Parathyroid adenoma (tissue), 2 donors: ENCODE data around the gene ZCCHC7.
"Not testable (repeated sequence)": the region's sequence is repeated elsewhere in the genome, so short reads cannot be mapped to it uniquely, and the experiment has no call there.

Source experiments
- H2AFZ ChIP-seq: fragments of 300-600 bp; sonication (generic); one replicate; pipeline ENCODE4 v1.7.0; 2017; ENCODE audit warnings: antibody characterized with exemption, mild to moderate bottlenecking
- H3K27ac ChIP-seq: fragments of 300-600 bp; sonication (generic); one replicate; pipeline ENCODE4 v1.7.0; 2017
- H3K27me3 ChIP-seq: fragments of 300-600 bp; sonication (generic); one replicate; pipeline ENCODE4 v1.7.0; 2017; ENCODE audit warnings: low read length; ENCODE audit not compliant: control insufficient read depth, insufficient read depth
- H3K36me3 ChIP-seq: fragments of 300-600 bp; sonication (generic); one replicate; pipeline ENCODE4 v1.7.0; 2017; ENCODE audit warnings: low read length; ENCODE audit not compliant: control insufficient read depth, insufficient read depth
- H3K4me1 ChIP-seq: fragments of 300-600 bp; sonication (generic); one replicate; pipeline ENCODE4 v1.7.0; 2017; ENCODE audit warnings: control low read depth
- H3K4me2 ChIP-seq: fragments of 300-600 bp; sonication (generic); one replicate; pipeline ENCODE4 v1.7.0; 2017; ENCODE audit warnings: low read length
- H3K4me3 ChIP-seq: fragments of 300-600 bp; sonication (generic); one replicate; pipeline ENCODE4 v1.7.0; 2017; ENCODE audit warnings: low read depth, low read length
- H3K79me2 ChIP-seq: fragments of 300-600 bp; sonication (generic); one replicate; pipeline ENCODE4 v1.7.0; 2017; ENCODE audit warnings: control low read depth
- H3K9ac ChIP-seq: fragments of 300-600 bp; sonication (generic); one replicate; pipeline ENCODE4 v1.7.0; 2017; ENCODE audit warnings: mild to moderate bottlenecking
- H3K9me3 ChIP-seq: fragments of 300-600 bp; sonication (generic); one replicate; pipeline ENCODE4 v1.7.0; 2017; ENCODE audit warnings: low read length; ENCODE audit not compliant: control insufficient read depth
- CTCF ChIP-seq: fragments of 300-600 bp; sonication (generic); IDR thresholded peaks from one replicate; pipeline ENCODE4 v1.7.0; 2017; ENCODE audit warnings: antibody characterized with exemption, mild to moderate bottlenecking
- donor health status: primary hyperparathyroidism.

Gene ZCCHC7

GRCh38 chr9:37105234-37105633 lies 15.1 kb upstream of the ZCCHC7 start:
- H2AFZ ChIP-seq = no peak overlapping the region
- TF ChIP-seq CTCF = no peak
- H3K9ac ChIP-seq = no peak overlapping the region
- H3K27ac ChIP-seq = no peak overlapping the region
- H3K4me2 ChIP-seq = no peak overlapping the region
- H3K79me2 ChIP-seq = no peaks in the 10 kb centered on the region
- H3K4me3 ChIP-seq = no peak overlapping the region
- H3K36me3 ChIP-seq = no peaks in the 10 kb centered on the region
- no peaks in the 10 kb centered on the region for H3K27me3 ChIP-seq
- no peaks in the 10 kb centered on the region for H3K4me1 ChIP-seq
- H3K9me3 ChIP-seq = no peaks in the 10 kb centered on the region

GRCh38 chr9:37107701-37108100 lies 12.7 kb upstream of the ZCCHC7 start:
- no peak overlapping the region for H3K9ac ChIP-seq
- no peak overlapping the region for H3K4me2 ChIP-seq
- no peaks in the 10 kb centered on the region for H3K79me2 ChIP-seq
- H3K27ac ChIP-seq = no peak overlapping the region
- no peak for TF ChIP-seq CTCF
- no peaks in the 10 kb centered on the region for H3K27me3 ChIP-seq
- H2AFZ ChIP-seq = no peak overlapping the region
- no peak overlapping the region for H3K4me3 ChIP-seq
- H3K36me3 ChIP-seq = no peaks in the 10 kb centered on the region
- H3K9me3 ChIP-seq = no peaks in the 10 kb centered on the region
- no peaks in the 10 kb centered on the region for H3K4me1 ChIP-seq

DNA sequence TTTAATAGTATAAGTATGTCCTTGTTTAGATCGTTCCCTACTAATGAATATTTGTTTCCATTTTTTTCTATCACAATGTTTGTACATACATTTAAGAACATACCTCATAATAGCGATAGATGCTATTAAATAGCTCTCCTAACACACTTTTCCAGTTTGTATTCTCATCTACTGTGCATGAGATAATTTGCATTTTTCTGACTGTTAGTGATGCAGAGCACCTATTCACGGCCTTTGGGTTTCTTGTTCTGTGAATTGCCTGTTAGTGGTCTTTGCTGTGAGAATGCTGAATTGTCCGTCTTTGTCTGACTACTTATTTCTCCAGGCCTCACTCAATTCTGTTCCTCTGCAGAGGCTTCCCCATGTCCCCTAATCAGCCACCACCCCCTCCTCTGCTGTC lies 5.9 kb upstream of the ZCCHC7 start:
- H3K4me3 ChIP-seq = not testable (repeated sequence)

GRCh38 chr9:37117956-37118355 lies 2.4 kb upstream of the ZCCHC7 start:
- Histone ChIP-seq H3K4me2 (no peak overlapping the region), H3K27me3 (no peaks in the 10 kb centered on the region), H3K4me1 (no peaks in the 10 kb centered on the region), H3K9me3 (no peaks in the 10 kb centered on the region), H3K36me3 (no peaks in the 10 kb centered on the region), H3K27ac (no peak overlapping the region), H3K79me2 (peaks cover 3% of the 10 kb centered on the region), H3K4me3 (no peak overlapping the region), H3K9ac (no peak overlapping the region), H2AFZ (no peak overlapping the region)
- no peak for TF ChIP-seq CTCF

More for the DNA sequence above, 5.9 kb upstream of the ZCCHC7 start:
- not testable (repeated sequence) for H3K27ac ChIP-seq, H3K36me3 ChIP-seq, H3K9ac ChIP-seq, H3K9me3 ChIP-seq, H3K4me1 ChIP-seq, H2AFZ ChIP-seq, H3K4me2 ChIP-seq, H3K27me3 ChIP-seq, H3K79me2 ChIP-seq

DNA sequence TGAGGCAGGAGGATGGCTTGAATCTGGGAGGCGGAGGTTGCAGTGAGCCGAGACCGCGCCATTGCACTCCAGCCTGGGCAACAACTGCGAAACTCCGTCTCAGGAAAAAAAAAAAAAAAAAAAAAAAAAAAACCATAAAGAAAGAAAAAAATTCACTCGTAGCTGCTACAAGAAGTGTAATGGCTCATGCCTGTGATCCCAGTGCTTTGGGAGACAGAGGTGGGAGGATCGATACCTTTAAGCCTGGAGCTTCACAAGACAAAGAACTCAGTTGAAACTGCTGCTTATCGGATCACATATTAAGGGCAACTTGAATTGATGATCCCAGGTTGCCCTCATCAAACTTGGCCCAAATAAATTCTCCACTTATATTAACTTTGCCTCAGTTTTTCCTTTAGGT lies 1.0 kb upstream of the ZCCHC7 start:
- no peak for TF ChIP-seq CTCF
- Histone ChIP-seq H3K4me1 (no peaks in the 10 kb centered on the region), H3K27ac (no peak overlapping the region), H3K9me3 (no peaks in the 10 kb centered on the region), H3K36me3 (no peaks in the 10 kb centered on the region), H3K27me3 (no peaks in the 10 kb centered on the region), H3K9ac (no peak overlapping the region), H2AFZ (peak overlapping the region; percentile 93), H3K4me2 (peak overlapping the region; percentile 87), H3K4me3 (no peak overlapping the region), H3K79me2 (peaks cover 3% of the 10 kb centered on the region)

DNA sequence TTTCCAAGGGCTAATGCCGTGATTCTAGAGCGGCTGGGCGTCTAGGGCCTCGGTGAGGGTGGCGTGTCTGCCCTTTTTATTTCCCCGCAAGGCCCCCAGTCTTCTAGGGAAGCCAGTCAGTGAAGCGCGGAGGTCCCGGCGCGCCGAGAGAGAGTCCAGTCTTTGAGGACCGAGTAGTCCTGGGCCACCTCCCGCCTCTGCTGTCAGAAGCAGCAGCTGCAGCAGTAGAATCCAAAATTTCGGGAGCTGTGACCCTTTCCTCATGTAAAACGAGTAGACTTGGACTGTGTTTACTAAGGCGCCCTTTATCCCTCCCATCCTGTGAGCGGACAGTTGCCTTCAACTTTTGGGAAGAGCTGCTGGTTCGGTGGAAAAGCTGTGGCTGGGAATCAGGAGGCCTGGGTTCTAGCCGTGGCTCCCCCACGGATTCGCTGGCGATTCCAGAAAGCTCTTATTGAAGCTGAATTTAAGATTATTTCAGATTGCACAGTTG lies 515 bp downstream of the ZCCHC7 start:
- H3K79me2 ChIP-seq, H3K9me3 ChIP-seq, H3K36me3 ChIP-seq, H3K27me3 ChIP-seq, H3K9ac ChIP-seq, H3K4me1 ChIP-seq: not testable (repeated sequence)
- H2AFZ ChIP-seq = peak overlapping the region; percentile 93
- peak overlapping the region; percentile 84 for H3K4me3 ChIP-seq
- H3K4me2 ChIP-seq = peak overlapping the region; percentile 87
- peak overlapping the region; percentile 79 for H3K27ac ChIP-seq
